ENCODE results near the gene BACH2.
"Not testable (repeated sequence)": the region's sequence is repeated elsewhere in the genome, so short reads cannot be mapped to it uniquely, and the experiment has no call there.

Gene BACH2

DNA sequence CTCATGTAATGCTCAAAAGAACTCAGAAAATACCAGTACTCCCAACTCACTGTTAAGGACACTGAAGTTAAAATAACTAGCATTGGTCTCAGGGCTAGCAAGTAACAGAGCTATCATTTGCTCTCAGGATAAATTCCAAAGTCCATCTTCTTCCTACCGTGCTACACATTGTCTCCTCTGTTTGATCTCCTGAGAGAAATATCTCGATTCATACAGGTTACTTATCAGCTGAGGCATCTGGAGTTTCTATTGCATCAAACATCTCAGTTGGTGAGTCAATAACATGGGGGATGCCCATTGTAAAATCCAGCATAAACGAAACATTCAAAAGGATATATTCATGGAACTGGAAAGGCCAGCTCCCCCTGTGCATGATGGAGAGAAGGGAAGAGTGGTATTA, 147.4 kb downstream of the BACH2 start:
- DNase-seq: no peak

DNA sequence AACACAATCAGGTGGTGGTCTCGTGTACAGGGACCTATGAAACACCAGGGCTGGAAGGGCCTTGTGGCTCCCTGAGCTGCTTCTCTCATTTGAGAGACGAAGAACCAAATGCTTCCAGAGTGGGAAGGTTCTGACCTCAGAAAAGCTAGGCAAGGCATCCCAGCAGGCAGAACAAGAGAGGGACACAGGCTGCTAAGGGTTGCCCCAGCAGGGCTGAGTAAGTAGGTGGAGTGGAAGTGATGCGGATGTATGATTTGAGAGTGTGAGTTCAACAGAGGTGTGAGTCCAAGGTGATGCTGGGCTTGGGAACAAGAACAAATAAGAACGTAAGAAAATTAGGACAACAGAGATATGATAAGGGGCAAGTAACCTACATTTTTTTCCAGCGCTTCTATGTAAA, 147.8 kb downstream of the BACH2 start:
- no peak for DNase-seq

DNA sequence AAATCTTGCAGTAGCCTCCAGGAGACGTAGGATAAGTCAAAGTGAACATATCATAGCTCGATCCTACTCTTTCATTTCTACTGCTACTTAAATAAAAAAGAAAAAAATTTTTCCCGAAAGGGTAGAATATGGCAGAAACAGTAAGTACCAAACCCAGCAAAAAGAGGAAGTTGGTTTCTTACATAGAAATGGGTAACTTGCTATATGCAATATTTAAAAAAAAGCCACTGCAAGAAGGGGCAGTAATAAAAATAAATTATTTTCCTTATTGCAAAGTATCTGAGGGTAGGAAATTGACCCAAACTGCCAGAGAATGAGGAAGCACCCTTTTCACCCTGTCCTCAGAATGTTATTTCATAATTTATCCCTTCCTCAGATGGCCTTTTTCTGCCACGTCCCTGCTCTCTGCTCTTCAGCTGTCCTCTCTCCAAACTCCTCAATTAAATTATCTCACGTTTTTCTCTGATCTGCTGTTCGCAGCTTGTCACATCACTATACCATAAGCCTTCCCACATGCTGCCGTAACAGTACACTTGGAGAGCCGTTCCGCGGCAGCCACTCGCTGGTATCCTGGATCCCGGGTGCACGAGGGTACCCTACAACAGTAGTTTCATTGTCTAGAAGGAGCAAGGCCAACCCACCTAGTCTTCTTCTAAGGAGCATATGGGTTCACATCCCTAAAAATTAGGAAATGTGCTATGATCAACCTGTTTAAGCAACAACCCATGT, 149.6 kb downstream of the BACH2 start:
- no peak for DNase-seq

DNA sequence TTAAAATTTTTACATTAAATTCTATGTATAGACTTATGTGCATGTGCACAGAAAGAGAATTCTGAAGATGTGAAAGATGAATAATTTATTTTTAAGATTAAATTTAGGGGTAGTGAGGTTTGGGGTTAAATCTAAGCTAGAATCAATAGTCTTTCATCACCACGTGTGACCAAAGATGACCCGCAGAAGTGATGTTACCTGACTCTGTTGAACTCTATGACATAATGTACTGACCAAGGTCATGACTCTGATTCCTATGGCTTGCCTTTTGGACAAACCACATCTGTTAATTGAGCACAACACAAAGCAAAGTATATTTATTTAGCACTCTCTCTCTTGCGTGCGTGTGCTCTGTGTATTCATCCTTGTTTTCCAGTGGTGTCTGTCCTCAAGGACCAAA, 150.6 kb downstream of the BACH2 start:
- no peak for DNase-seq

DNA sequence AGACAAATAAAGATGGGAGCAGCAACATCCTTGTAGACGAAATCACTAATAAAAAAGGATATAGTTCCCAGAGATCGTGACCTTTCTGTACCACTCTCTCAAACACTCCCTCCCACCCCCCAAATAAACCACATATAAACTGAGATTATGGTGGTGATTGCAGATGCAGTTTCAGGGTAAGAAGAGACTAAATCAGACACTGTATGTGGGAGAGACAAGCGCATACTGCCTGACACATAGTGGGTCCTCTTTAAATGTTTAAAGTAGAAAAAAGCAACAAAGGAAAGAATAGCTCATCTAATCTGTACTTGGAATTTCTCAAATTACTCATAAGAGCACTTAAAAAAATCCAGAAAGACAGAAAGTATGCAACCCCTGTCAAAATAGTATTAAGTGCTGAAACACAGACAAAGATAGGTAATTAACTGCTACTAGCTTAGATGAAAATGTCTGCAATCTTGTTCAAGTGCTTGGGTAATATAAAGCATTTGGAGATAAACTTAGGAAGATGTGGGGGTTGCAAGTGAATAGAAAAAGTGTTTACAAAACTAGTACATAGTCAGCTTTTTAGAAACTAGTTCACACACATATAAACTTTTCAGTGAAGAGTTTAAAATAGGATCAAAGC, 151.6 kb downstream of the BACH2 start:
- DNase-seq: no peak

DNA sequence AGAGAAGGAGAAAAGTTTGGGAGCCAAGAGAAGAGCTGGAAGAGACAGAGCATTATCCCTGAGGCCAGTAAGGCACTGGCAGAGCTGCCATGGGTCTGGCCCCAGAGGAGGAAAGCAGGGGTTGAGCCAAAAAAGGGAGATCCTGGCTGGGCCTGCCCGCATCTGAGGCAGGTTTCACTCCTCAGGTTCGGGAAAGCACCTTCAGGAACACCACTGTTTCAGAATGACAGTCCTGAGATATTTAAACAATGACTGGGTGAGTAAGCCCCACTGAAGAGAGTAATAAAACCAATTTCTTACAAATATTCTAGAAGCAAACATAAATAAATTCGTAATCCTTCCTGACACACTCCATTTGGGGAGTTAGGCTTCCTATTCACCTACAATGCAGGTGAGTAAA, 152.2 kb downstream of the BACH2 start:
- DNase-seq: no peak

DNA sequence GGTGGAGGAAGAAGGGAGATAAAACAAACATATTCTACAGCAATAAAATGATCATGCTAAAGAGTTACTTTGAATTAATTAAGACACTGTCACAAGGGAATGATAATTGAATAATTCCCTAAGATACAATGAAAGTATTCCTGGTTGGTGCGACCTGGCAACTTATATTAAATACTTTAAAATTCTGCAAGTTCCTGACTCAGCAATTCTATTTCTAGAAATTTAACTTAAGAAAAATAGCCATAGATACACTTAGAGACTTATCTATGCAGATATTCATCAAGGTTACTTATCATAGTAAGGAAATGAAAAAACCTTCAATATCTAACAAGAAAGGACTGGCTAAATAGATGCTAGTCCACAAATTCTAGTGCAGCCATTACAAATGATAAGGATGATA, 156.0 kb downstream of the BACH2 start:
- no peak for DNase-seq

DNA sequence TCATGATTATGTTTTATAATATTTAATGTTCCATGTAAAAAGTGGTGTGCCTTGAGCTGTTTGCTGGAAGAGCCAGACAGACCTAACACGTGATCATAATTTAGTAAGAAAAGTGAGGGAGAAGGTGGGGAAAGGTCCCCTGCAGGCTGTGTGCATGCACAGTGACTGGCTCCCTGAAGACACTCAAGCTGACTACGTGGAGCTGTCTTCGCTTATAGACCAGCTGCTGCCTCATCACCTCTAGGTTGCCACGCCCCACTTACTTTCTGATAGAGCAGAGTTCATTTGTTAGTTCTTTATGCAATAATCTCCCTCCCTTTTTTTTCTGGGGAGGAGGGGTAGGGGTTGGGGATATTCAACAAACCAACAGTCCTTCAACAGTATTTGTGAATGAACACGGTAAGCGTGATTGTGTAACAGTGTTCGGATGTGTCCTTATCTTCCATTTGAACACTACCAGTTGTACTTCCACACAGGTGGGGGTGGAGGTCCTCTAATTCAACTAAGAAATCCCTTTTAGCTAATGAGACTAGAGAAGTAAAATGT, 157.3 kb downstream of the BACH2 start:
- DNase-seq: no peak

DNA sequence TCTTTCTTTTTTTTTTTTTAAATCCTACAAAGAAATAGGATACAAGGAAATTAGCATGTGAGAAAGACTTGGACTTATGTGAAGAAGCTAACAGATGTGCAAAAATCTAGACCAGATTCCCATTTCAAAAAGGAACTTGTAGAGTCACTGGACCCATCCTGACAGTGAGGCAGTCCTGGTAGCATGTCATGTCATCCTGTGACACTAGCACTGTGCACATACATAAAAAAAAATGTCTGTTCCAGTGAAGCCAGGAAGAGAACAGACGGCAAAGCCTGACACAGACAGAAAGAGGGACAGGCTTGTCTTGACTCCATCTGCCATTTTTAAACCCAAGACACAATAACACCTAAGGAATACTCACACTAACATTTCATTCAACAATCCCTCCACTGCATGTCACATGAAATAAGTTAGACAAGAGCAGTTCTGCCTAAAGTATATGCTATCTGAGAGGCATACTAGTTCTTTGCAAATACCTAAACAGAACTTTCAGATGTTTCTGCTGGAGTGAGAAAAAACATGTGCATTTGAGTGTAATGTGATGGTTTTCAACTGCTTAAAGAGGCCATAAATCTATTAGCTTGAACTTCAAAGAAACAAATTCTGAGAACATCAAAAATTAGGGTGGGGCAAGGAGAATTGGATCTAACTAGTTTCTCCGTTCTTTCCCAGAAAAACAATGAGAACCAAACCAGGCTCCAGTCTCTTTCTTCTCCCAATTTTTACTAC, 159.6 kb downstream of the BACH2 start:
- no peak for DNase-seq

DNA sequence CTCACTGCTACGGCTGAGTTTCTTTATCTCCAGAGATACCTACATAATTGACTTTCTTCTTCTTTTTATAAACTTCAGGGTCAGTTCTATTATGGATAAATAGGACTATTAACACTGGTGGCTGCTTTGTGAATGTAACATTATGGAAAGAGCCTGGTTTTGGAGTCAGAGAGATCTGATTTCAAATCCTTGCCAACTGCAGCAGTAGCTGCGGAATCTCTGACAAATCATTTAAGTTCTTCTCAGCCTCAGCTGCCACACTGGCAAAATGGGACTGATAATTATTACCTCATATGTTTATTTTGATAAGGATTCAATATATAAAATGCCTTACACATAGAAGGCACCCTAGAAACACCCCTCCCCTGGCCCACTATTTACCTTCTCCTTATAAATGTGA, 160.5 kb downstream of the BACH2 start:
- no peak for DNase-seq

DNA sequence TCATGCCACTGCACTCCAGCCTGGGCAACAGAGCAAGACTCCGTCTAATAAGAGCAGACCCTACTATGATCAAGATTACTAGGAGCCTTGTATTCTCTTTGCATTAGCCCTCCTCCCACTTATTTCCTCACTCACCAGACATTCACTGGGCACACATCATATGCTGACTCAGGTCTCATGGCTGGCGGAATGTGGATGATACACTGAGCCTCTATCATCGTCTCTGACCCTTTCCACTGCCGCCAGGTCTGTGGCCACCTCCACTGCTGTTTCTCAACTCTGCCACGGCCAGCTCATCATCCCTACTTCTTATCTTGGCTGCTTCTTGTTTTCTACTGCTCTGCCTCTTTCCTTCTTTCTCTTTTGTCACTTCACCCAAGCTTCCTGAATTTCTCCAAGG, 161.0 kb downstream of the BACH2 start:
- no peak for DNase-seq

DNA sequence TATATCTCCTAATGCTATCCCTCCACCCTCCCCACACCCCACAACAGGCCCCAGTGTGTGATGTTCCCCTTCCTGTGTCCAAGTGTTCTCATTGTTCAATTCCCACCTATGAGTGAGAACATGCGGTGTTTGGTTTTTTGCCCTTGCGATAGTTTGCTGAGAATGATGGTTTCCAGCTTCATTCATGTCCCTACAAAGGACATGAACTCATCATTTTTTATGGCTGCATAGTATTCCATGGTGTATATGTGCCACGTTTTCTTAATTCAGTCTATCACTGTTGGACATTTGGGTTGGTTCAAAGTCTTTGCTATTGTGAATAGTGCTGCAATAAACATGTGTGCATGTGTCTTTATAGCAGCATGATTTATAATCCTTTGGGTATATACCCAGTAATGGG, 163.0 kb downstream of the BACH2 start:
- DNase-seq: not testable (repeated sequence)

DNA sequence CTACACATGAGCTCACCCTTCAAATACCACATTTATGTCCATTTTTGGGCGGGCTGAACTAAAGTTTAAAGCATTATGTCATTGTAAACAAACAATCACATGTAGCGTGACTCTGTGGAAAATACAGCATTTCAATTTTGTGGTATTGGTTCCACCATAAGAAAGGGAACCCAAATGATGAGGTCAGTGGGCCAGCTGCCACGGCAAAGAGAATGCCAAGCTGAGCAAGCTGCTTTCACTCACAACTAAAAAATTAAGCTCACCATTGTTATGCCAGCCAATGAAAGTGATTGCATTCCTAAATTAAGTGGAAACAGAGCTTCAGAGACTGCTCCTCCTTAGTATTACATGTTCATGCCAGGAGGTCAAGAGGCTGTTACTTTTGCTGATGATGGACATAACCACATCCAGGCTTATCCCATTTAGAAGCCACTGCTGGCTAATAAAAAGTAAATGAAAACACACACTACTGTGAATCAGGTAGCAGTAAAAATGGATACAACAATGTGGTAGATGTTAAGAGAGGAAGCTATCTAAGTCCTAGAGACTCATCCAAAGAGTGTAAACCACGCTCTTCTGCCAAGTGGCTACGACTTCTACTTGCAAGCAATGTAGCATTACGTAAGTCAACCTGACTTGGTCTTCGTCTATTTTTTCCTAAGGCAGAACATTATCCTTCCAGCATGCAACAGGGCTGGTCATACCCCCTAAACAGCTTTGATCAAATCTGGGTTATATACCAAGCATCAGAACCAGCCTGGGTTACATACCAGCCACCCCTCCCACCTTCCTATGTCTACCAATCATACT, 164.8 kb downstream of the BACH2 start:
- no peak for DNase-seq

DNA sequence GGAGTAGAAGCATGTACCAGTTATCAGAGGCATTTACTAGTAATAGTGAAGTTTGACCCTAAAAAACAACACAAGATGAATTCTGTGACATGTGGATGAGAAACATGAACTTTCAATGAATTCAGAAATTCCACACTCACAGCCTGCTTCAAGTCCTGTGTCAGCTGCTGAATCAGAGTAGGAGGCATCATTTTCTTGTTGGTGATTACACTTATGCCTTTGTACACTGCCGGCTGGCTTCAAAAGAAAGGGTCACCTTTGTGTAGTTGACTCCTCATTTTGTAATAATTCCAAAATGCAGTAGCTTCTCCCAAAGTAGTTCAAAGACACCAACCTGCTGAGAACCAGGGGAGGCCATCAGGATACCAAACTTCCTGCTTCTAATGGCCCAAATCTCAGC, 165.5 kb downstream of the BACH2 start:
- DNase-seq: no peak

DNA sequence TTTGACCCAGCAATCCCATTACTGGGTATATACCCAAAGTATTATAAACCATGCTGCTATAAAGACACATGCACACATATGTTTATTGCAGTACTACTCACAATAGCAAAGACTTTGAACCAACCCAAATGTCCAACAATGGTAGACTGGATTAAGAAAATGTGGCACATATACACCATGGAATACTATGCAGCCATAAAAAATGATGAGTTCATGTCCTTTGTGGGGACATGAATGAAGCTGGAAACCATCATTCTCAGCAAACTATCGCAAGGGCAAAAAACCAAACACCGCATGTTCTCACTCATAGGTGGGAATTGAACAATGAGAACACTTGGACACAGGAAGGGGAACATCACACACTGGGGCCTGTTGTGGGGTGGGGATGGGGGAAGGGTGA, 168.0 kb downstream of the BACH2 start:
- not testable (repeated sequence) for DNase-seq

DNA sequence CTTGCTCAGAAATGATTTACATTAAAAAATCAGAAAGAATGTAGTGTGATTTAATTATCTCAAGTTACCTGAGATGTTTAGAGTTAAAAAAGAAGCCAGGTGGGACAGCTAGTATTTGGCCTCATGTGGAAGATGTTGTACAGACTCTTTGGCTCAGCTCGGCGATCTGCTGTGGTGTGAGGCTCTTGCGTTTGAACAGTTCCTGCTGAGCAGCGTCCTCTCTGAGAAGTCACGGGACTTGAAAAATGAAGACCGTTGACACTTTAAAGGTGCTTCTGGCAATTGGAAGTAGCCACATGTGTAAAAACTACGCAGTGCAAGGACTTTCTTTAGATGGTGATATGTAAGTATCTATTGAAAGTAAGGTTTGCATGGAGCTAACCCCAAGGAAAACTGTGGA, 169.0 kb downstream of the BACH2 start:
- no peak for DNase-seq

DNA sequence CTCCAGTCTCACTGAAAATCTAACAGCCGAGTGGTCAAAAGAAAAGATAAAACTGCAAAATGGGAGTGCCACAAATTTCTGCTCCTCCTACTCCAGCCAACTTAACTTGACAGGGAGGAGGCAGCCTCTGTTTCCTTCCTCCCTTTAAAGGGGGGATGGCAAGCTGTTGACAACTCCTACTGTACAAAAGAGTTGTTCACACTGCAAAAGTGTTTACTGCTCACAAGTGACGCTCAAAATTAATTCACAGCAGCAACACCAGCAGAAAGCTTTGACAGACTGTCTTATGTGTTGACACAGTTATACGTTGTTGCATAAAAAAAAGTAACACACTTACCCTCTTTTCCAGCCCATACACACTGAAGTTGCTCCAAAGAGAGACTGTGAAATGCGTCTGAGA, 169.8 kb downstream of the BACH2 start:
- no peak for DNase-seq

DNA sequence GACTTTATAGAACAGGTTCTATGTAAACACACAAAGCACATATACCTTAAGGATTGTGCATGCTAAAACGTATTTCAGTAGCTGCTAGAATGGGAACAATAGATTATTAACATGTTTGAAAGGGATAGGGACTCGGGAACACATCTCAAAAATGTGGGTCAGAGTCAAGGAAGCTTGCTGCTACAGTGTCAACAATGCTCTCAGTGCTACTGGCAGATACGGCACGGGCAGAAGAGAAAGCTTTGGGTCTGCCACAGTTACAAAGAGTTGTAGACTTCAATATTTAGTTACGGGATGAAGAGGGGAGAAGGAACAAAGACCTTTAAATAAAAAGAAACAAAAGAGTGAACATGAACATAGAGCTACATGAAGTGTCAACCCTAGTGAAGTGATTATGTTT, 170.5 kb downstream of the BACH2 start:
- DNase-seq: no peak

DNA sequence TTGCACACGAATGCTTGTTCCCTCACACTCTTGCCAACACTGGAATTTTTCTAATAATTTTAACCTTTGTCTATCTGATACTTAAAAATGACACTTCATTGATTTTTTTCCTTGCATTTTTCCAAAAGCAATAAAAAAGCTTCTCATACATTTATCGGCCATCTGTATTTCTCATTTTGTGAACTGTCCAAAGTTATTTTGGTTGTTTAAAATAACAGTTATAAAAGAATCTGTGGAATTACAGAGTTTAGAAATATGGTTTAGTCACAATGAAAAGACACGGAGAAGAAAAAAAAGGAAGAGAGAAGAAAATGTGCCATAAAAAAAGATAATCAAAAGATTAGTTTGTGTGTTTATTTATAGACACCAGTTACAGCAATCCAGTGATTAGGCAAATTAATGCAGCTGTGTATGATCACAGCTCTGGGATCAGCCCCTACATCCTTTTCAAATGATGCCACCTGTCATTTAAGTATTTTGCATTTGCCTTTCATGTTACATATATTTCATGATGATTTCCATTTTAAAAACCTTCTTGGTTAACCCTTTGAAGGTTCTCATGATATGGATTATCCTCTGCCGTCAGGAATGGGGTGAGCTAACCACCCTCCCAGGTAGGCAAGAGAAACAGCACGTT, 171.7 kb downstream of the BACH2 start:
- DNase-seq: no peak

DNA sequence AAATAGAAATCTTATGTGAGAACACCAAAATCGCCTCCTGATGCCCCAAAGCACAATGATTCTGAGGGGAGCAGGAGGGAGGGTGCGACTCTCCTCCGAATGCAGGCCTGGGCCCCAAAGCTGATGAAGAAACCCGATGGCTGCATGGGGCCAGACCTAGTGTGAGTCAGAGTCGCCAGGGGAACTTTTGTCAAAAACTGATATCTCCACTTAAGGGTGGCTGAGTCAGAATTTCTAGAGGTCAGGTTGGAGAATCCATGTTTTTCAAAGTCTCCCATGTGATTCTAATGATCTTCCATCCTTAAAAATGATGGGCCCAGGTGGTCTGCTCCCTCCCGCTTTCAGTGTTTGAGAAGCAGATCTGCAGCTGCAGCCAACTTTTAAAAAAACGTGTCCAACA, 172.8 kb downstream of the BACH2 start:
- DNase-seq: no peak

DNA sequence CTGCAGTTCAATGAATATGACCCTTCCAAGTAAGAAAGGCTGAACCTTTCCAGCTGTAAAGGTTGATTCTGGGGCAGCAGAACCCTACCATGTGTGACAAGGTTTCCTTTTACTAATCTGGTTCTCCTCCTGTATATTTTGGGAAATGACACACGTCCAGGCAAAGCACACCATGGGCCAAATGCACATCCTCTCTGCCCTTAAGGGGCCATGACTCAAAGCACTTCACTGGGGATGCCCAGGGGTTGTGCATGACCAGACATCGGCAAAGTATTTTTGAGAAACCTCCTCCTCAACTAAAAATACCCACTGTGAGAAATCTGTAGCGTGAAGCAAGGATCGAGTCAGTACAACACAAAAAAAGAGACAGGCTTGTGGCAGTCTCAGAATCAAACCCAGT, 174.7 kb downstream of the BACH2 start:
- no peak for DNase-seq

DNA sequence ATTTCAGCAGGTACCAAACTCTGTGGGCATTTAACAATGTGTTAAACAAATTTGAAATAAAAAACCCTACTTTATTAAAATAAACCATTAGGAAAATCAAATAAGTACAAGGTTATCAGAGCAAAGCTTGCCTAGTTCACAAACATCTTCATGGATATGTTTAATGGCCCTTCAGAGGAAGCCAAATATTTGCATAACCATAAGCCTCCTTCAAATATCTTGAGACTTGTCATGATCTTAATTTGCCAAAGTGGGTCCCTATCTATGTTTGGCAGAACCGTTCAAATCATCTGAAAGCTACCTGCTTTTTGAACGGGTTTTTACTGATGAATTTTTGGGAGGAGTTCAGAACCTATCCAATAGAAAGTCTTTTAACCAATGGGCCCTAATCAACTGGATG, 176.3 kb downstream of the BACH2 start:
- no peak for DNase-seq

DNA sequence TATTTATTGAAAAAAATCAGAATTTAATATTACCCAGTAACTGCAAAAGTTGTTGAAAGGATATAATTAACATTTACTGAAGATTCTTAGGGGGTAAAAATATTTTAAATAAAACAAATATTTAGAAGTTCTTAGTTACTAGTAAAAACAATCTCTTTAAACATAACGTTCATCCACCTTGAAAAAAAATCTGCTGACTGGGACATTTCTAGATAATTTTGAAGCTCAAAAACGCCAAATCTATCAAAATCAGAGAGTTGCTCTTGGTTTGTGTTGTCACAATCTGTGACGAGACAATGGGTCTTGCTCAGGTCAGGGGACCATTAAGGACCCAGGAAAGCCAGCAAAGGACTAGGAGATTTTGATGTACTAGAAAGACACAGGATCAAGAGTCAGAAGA, 177.0 kb downstream of the BACH2 start:
- DNase-seq: no peak
